SK-N-SH (cell line): ENCODE measurements around the gene CFAP99. TPM values are rescaled to one million over a fixed set of nuclear protein-coding genes. Genes with fewer than 3 reads are reported as not detected.

Experiments used
- CTCF ChIA-PET: fragments of 300-600, 350-600 bp; formaldehyde crosslinking; extraction: SDS; loops from one replicate; lab custom pipeline; 2021; lab: Yijun Ruan, JAX
- POLR2A ChIA-PET: fragments of 350-600 bp; sonication (Branson Sonifier 250); formaldehyde crosslinking; extraction: SDS; loops from one replicate; lab custom pipeline; 2020; ENCODE audit warnings: antibody characterized with exemption, inconsistent platforms; lab: Yijun Ruan, JAX
- DNase-seq: peaks from one replicate; pipeline ENCODE4 v3.0.0; 2012
- H2AFZ ChIP-seq: fragments of 200-600 bp; sonication (generic); 2 replicates; pipeline ENCODE4 v1.8.1; 2016; ENCODE audit warnings: antibody characterized with exemption, mild to moderate bottlenecking, low read depth
- H3F3A ChIP-seq: fragments of 200-600 bp; sonication (generic); replicated peaks from 2 replicates; pipeline ENCODE3; 2016; ENCODE audit warnings: antibody characterized with exemption, mild to moderate bottlenecking; ENCODE audit not compliant: insufficient read depth
- H3K27ac ChIP-seq, 2 experiments: fragments of 200-500 bp in 1 of 2; fragments of 200-600 bp in 1 of 2; sonication (Bioruptor generic) in 1 of 2; sonication (generic), shearing (Covaris generic) in 1 of 2; 2 replicates each; pipeline versions ENCODE4 v1.5.1 to v1.6.1; 2014 to 2016; ENCODE audit warnings: low read depth in 2 of 2, inconsistent platforms in 1 of 2, low read length in 1 of 2, mild to moderate bottlenecking in 1 of 2, mixed read lengths in 1 of 2
- H3K27me3 ChIP-seq: fragments of 200-600 bp; sonication (generic), shearing (Covaris generic); 2 replicates; pipeline ENCODE4 v1.6.1; 2016; ENCODE audit warnings: mixed run types; ENCODE audit not compliant: insufficient read depth
- H3K36me3 ChIP-seq, 2 experiments: fragments of 200-500 bp in 1 of 2; fragments of 200-600 bp in 1 of 2; sonication (Bioruptor generic) in 1 of 2; sonication (generic) in 1 of 2; replicated peaks in 1 of 2; 2 replicates each; pipeline versions ENCODE3 to v1.5.1; 2014 to 2016; ENCODE audit warnings: low read length in 1 of 2, mild to moderate bottlenecking in 1 of 2; ENCODE audit not compliant: insufficient read depth in 2 of 2, control insufficient read depth in 1 of 2
- H3K4me1 ChIP-seq, 2 experiments: fragments of 200-500 bp in 1 of 2; fragments of 200-600 bp in 1 of 2; sonication (Bioruptor generic) in 1 of 2; sonication (generic), shearing (Covaris generic) in 1 of 2; 2 replicates each; pipeline versions ENCODE4 v1.5.1 to v1.6.1; 2014 to 2016; ENCODE audit warnings: low read depth in 1 of 2, low read length in 1 of 2, mixed run types in 1 of 2; ENCODE audit not compliant: insufficient read depth in 2 of 2, control insufficient read depth in 1 of 2
- H3K4me2 ChIP-seq: fragments of 200-600 bp; sonication (generic), shearing (Covaris generic); 2 replicates; pipeline ENCODE4 v1.6.1; 2017; ENCODE audit warnings: mixed run types
- H3K4me3 ChIP-seq, 2 experiments: fragments of 200-500 bp in 1 of 2; fragments of 200-600 bp in 1 of 2; sonication (Bioruptor generic) in 1 of 2; sonication (generic), shearing (Covaris generic) in 1 of 2; 2 replicates each; pipeline versions ENCODE4 v1.5.1 to v1.8.1; 2014 to 2016; ENCODE audit warnings: low read depth in 2 of 2, inconsistent platforms in 1 of 2, low read length in 1 of 2, mild to moderate bottlenecking in 1 of 2, mixed read lengths in 1 of 2, moderate library complexity in 1 of 2
- H3K79me2 ChIP-seq: fragments of 200-600 bp; sonication (generic); 2 replicates; pipeline ENCODE4 v1.8.1; 2017; ENCODE audit warnings: mild to moderate bottlenecking; ENCODE audit not compliant: insufficient read depth
- H3K9ac ChIP-seq: fragments of 200-600 bp; sonication (generic); 2 replicates; pipeline ENCODE4 v1.6.1; 2017; ENCODE audit warnings: mixed run types
- H3K9me2 ChIP-seq: fragments of 200-600 bp; sonication (generic); 2 replicates; pipeline ENCODE4 v1.6.1; 2017; ENCODE audit warnings: mixed run types
- H3K9me3 ChIP-seq: fragments of 200-600 bp; sonication (generic); 2 replicates; pipeline ENCODE4 v1.6.1; 2017; ENCODE audit warnings: mixed run types, mild to moderate bottlenecking, moderate library complexity
- H4K20me1 ChIP-seq: fragments of 200-600 bp; sonication (generic); 2 replicates; pipeline ENCODE4 v1.6.1; 2017; ENCODE audit warnings: mild to moderate bottlenecking, mixed run types; ENCODE audit not compliant: insufficient read depth
- ELF1 ChIP-seq: IDR thresholded peaks from 2 replicates; pipeline ENCODE4 v1.4.0; 2012
- FOSL2 ChIP-seq: IDR thresholded peaks from 2 replicates; pipeline ENCODE4 v1.4.0; 2012; ENCODE audit warnings: low read depth, mild to moderate bottlenecking, moderate library complexity, borderline replicate concordance
- FOXJ3 ChIP-seq: sonication (generic); formaldehyde crosslinking; IDR thresholded peaks from 2 replicates; pipeline ENCODE4 v1.5.1; 2020; ENCODE audit warnings: mild to moderate bottlenecking, missing genetic modification reagents
- GABPA ChIP-seq: IDR thresholded peaks from 2 replicates; pipeline ENCODE4 v1.4.0; 2012; ENCODE audit warnings: low read depth, mild to moderate bottlenecking
- IRF3 ChIP-seq: fragments of 150-350 bp; IDR thresholded peaks from 2 replicates; pipeline ENCODE4 v1.6.1; 2016; ENCODE audit warnings: mild to moderate bottlenecking, low read depth, low read length
- JUND ChIP-seq: IDR thresholded peaks from 2 replicates; pipeline ENCODE4 v1.4.0; 2012
- MAX ChIP-seq: IDR thresholded peaks from 2 replicates; pipeline ENCODE4 v1.4.0; 2012; ENCODE audit warnings: low read depth
- MEF2A ChIP-seq: IDR thresholded peaks from 2 replicates; pipeline ENCODE4 v1.4.0; 2012; ENCODE audit warnings: low read depth, borderline replicate concordance
- NFIC ChIP-seq: IDR thresholded peaks from 2 replicates; pipeline ENCODE4 v1.4.0; 2012; ENCODE audit warnings: borderline replicate concordance
- NRF1 ChIP-seq: IDR thresholded peaks from 2 replicates; pipeline ENCODE4 v1.6.1; 2012; ENCODE audit warnings: low read depth, mild to moderate bottlenecking, low read length
- PBX3 ChIP-seq: IDR thresholded peaks from 2 replicates; pipeline ENCODE4; 2012
- RAD21 ChIP-seq: IDR thresholded peaks from 2 replicates; pipeline ENCODE4 v1.6.1; 2012; ENCODE audit warnings: mild to moderate bottlenecking, low read length
- RCOR1 ChIP-seq: fragments of 150-350 bp; IDR thresholded peaks from 2 replicates; pipeline ENCODE4 v1.6.1; 2017; ENCODE audit warnings: antibody characterized with exemption, low read length
- REST ChIP-seq: IDR thresholded peaks from 2 replicates; pipeline ENCODE4 v1.6.1; 2012; ENCODE audit warnings: mild to moderate bottlenecking, low read depth, low read length, moderate library complexity
- RXRA ChIP-seq: IDR thresholded peaks from 2 replicates; pipeline ENCODE4 v1.4.0; 2012; ENCODE audit warnings: low read depth, mild to moderate bottlenecking, borderline replicate concordance
- TEAD4 ChIP-seq: IDR thresholded peaks from 2 replicates; pipeline ENCODE4 v1.4.0; 2012; ENCODE audit warnings: mild to moderate bottlenecking, borderline replicate concordance; ENCODE audit not compliant: insufficient read depth
- WGBS: methylation state at CpG from one replicate; pipeline ENCODE4 v1.1.6; 2017; ENCODE audit warnings: low lambda C conversion rate; 5-methylcytosine and 5-hydroxymethylcytosine counted together
- polyA plus RNA-seq, 3 experiments: library from polyadenylated mRNA; depleted of rRNA; stranded (reverse); fragments of >200 nt; gene quantifications; 2 replicates each; pipeline ENCODE4 v1.2.3, GENCODE V29; 2012
- TF ChIP-seq, protein P1 (sequence below): IDR thresholded peaks from 2 replicates; pipeline ENCODE4 v1.4.0; 2012; ENCODE audit warnings: low read depth, borderline replicate concordance
- TF ChIP-seq, protein P2 (sequence below): IDR thresholded peaks from 2 replicates; pipeline ENCODE4 v1.4.0; 2012; ENCODE audit warnings: low read depth, borderline replicate concordance

CFAP99 gene
- polyA plus RNA-seq, 1 of the 3 experiments (the other 2 are of a cell fraction): 0.13 TPM

DNA sequence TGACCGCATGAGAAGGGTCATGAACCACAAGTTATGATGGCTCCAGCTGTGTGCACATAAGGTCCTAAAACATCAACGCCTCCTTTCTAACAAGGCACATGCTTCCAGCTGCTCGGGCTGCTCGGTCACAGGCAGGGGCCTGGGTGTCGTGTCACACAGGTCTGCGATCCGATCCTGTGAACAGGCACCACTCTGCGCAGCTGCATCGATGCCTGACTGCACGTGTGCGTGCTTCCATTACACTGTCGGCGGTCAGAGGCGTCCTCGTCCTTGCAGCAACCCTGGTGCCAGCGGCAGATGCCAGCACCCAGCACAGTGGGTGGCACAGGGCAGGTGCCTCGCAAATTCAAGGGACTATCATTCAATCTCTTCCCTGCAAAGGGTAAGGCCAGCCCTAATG lies 24.2 kb upstream of the CFAP99 start:
- DNase-seq: no peak
- Histone ChIP-seq H3K79me2 (no peaks in the 10 kb centered on the region), H3K9ac (no peak overlapping the region), H3K4me1 (peaks cover 4 to 18% of the 10 kb centered on the region in 2 experiments; a peak in 3 of 4 replicates), H4K20me1 (no peaks in the 10 kb centered on the region), H3K4me3 (no peak overlapping the region), H3K9me3 (no peaks in the 10 kb centered on the region), H3K4me2 (no peak overlapping the region), H3F3A (no peaks in the 10 kb centered on the region), H2AFZ (no peak overlapping the region), H3K36me3 (no peaks in the 10 kb centered on the region), H3K9me2 (no peaks in the 10 kb centered on the region), H3K27me3 (no peaks in the 10 kb centered on the region), H3K27ac (no peak overlapping the region)
- CTCF ChIA-PET: interaction anchor here (1.3 to 1.7 kb wide), 2 partner anchors 28 to 175 kb away, joined by 3 to 5 read pairs; no protein-coding TSS in a partner anchor
- 95% methylated on average over 10 of the region's 17 CpGs for WGBS
- POLR2A ChIA-PET: no interaction called here
- TF ChIP-seq REST: no peak
- TF ChIP-seq, protein P1, sequence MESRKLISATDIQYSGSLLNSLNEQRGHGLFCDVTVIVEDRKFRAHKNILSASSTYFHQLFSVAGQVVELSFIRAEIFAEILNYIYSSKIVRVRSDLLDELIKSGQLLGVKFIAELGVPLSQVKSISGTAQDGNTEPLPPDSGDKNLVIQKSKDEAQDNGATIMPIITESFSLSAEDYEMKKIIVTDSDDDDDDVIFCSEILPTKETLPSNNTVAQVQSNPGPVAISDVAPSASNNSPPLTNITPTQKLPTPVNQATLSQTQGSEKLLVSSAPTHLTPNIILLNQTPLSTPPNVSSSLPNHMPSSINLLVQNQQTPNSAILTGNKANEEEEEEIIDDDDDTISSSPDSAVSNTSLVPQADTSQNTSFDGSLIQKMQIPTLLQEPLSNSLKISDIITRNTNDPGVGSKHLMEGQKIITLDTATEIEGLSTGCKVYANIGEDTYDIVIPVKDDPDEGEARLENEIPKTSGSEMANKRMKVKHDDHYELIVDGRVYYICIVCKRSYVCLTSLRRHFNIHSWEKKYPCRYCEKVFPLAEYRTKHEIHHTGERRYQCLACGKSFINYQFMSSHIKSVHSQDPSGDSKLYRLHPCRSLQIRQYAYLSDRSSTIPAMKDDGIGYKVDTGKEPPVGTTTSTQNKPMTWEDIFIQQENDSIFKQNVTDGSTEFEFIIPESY: no peak
- no peak for TF ChIP-seq MAX
- TF ChIP-seq GABPA: no peak
- no peak for TF ChIP-seq RAD21
- no peak for TF ChIP-seq ELF1
- no peak for TF ChIP-seq JUND
- no peak for TF ChIP-seq NRF1
- TF ChIP-seq MEF2A: no peak
- TF ChIP-seq IRF3: no peak
- TF ChIP-seq NFIC: no peak
- TF ChIP-seq, protein P2, sequence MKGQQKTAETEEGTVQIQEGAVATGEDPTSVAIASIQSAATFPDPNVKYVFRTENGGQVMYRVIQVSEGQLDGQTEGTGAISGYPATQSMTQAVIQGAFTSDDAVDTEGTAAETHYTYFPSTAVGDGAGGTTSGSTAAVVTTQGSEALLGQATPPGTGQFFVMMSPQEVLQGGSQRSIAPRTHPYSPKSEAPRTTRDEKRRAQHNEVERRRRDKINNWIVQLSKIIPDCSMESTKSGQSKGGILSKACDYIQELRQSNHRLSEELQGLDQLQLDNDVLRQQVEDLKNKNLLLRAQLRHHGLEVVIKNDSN: no peak
- no peak for TF ChIP-seq FOXJ3 (CRISPR knock-in tag)
- no peak for TF ChIP-seq FOSL2
- TF ChIP-seq RCOR1: no peak
- no peak for TF ChIP-seq RXRA
- no peak for TF ChIP-seq TEAD4
- TF ChIP-seq PBX3: no peak
